HG02840 (cell line): Measurements from ENCODE around the gene INS.

ENCODE experiments used
- ATAC-seq: cut with Tn5 transposase; IDR thresholded peaks from one replicate; pipeline ENCODE4 v1.9.1; 2021; ENCODE audit warnings: mild to moderate bottlenecking, moderate library complexity, moderate number of reproducible peaks; ENCODE audit not compliant: unreplicated experiment, low FRiP score

The INS gene

DNA sequence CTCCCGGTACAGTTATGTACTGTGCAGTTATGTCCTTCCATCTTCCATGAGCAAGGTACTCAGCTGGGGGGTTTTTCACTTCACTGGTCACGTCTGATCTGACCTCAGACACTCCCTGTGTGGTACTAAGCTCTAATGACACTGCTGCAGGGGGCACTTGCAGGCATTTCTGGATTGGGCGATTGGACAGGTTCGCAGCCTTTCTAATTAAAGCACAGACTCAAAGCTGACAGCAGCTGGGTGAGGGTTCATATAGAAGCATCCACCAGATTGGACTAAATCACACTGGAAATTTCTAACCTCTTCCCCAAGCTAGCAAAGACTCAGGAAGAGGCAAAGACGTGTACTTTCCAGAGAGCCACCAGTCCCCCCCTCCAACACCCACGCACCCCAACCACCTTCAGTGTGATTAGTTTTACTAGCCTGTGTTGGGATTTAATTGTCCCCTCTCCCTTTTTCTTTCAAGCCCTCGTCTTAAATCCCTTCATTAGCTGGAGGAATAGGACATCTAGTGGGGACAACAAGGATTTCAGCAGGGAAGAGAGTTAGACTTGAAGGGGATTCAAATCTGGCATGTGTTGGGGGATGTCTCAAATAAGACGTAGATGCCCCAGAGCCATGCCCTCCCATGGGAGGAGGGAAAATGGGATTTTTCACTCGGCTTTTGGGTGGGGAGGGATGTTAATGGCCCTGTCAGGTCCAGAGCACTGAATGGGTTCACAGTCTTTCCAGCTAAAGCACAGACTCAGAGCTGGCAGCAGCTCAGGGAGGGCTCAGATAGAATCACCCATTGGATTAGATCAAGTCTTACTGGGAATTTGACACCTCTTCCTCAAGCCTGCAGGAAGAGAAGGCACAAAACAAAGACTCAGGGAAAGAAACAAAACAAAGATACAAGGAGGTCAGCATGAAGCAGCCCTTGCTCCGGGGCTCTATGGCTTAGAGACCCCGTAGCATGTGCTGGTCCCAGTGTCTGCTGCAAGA lies 10.9 kb downstream of the INS start:
- no peak for ATAC-seq

DNA sequence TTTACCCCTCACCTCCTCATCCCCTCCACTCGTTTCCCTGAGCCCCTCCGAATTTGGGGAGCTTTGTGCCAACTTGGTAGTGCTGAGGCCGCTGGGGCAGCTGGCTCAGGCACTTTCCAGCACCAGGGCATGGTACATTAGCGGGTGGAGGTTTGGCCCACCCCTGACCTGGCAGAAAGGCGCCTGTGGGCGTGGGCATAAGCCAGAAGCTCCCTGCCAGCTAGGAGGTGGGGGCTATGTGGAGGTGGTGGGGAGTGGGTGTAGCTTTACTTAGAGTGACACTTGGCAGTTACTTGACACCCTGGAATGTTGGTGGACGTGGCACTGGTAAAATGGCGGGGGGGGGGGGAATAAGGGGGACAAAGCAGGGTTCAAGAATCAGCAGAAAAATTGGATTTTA lies 11.5 kb downstream of the INS start:
- ATAC-seq, result no peak

DNA sequence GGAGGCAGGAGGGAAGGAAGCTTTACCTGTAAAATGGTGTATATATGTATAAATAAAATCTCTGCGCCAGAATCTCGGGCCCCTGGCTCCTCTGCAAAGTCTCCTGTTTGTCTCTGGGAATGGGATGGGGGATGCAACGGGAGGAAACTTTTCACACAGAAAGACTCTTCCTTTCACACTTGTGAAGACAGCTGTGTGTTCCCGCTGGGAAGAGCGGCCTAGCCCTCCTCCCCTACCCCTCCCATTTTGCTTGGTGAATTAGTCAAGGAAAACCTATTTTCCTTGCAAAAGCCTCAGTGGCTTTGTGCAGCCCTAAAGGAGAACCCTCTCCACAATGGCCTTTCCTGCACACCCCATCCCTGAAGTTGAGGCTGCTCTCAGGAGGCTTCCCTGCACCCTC lies 12.4 kb downstream of the INS start:
- ATAC-seq, result no peak

DNA sequence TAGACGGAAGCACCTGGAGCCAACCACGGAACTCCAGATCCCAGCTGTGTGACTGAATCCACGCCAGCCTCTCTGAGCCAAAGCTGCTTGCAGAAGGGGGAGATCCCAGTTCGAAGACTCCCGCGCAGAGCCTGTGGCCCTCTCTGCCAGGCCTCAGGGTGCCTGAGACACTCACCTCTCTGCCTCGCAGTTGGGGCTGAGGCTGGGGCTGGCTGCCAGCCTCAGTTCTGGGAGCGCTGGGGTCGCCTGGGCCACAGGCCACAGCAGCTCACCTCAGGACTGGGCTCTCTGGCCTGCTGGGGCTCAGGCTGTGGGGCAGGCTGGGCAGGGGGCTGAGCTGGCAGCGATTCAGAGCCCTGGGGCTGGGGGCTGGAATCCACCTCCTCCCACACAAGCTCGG lies 13.6 kb downstream of the INS start:
- no peak for ATAC-seq

DNA sequence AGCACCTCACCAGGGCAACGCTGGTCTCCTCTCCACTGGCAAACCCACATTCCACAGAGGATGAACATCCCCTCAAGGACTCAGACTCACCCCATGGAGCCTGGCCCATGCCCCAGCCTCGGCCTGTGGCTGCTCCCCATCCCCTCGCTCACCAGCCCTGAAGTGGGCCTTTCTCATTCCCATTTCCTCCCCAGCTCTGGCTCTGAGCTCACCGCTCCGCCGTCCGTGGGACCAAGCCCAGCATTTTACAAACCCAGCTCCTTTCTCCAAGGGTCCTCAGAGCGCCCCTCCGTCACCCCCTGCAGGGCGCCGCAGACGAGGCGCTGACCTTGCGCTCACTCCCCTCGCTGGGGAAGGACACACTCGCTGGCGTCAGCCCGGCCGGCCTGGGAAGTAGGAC lies 15.0 kb downstream of the INS start:
- no peak for ATAC-seq

DNA sequence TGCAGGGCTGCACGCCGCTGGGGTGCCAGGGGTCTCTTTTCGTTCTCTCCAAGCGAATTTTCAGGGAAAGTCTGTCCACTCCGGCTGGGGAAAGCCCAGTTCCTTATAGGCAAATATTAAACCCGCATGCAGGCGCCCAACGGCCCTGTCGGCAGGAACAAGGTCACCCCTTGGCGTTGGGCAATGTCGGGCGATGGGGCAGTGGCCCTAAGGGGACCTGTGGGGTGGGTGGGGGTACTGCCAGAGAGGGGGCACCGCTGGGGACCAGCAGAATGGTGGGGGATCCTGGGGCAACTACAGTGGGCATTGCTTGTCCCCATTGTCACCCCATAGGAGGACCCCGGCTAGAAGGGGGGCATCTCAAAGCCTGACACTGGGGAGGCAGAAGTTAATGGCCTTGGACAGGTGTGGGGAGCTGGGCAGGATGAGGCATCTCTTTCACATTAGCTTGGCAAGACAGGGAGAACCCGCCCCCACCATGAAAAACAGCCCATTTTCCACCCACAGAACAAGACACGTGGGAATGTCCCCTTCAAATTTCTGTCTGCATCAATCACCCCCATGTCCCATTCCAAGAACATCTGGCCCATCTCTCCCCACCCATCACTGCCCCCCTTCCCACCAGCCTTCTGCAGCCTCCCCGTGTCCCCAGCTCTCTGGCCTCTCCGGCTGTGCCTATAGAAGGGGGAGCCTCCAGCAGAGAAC lies 16.3 kb downstream of the INS start:
- ATAC-seq, result no peak

DNA sequence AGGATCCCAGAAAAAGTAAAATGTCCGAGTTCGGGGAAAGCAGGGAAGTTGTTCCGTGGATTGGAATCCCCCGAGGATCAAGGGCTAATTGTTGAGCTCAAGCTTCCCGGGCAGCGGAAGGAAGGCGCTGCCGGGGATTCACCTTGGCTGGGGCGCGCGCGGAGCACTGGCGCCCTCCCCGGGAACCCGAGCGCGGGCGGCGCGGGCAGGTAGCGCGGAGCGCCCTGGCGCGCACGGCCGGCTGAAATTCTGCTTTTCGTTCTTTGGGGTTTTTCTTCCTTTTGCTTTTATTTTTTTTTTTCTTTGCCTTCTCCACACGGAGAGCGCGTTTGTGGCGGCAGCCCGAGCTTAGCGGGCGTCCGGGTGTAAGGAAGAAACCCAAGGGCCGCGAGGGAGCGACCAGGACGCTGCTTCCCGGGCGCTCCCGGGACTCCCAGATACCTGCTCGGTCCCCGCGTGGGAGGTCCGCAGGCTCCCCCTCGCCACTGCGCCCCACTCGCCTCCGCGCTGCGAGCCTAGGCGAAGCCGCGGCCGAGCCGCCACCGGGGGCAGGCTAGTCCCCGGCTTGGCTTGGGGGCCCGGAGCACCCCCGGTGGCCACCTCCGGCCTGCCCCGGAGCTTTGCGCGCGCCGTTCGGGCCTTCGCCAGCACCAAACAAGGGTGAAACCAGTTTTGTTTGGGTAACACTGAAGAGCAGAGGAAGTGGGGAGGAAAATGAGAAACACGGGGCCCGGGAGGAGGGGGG lies 17.0 kb downstream of the INS start:
- ATAC-seq, result no peak

DNA sequence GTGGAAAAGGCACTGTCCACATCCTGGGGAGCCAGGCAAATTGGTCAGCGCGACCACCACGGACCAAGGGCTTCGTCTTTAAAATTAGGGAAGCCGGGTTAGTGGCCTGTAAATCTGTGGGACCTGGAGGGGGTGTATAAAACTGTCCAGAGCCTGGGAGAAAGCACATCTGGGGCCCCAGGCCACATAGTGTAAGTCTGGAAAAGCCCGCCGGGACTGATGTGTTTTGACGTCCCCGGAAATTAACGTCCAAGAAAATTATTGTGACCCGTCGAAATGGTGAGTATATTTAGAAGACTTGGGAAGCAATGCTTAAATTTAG lies 17.6 kb downstream of the INS start:
- no peak for ATAC-seq

DNA sequence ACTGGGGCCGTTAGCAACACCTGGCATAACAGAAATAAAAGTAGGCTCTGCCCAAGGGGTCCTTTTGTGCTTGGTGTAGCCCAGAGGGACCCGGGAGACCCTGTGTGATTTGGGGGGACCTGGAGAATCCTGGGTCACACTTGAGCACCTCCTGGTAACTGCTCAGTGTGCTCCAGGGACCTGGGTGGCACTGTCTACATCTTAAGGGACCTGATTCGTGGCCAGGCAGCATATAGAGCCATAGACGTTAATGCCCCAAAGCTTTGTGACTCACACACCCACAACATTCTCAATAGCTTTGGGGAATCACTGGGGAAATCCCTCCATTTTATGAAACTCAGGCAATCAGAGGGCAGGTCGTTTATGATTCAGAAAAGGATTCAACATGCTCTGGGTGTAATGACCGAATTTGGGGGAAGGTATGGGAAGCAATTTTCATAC lies 18.2 kb downstream of the INS start:
- no peak for ATAC-seq

DNA sequence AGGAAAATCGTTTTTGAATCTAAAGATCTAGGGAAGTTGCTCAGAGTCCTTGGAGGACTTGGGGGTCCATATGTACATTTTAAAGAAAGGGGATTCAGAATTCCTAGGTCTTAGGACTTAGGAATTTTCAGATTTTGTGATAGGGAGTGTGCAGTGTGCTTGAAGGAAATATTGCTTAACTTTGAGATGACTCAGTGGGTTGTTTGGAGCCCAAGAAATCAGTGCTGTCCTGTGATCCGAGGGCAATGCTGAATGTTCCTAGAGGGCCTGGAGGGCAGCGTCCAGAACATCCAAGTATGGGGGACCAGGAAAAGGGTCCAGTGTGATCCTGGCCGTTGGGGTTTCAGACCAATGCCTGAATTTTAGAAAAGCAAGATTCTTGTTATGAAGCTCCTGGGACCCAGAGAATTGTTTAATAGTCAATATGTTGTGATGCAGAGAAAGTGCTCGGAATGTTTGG lies 18.7 kb downstream of the INS start:
- no peak for ATAC-seq

DNA sequence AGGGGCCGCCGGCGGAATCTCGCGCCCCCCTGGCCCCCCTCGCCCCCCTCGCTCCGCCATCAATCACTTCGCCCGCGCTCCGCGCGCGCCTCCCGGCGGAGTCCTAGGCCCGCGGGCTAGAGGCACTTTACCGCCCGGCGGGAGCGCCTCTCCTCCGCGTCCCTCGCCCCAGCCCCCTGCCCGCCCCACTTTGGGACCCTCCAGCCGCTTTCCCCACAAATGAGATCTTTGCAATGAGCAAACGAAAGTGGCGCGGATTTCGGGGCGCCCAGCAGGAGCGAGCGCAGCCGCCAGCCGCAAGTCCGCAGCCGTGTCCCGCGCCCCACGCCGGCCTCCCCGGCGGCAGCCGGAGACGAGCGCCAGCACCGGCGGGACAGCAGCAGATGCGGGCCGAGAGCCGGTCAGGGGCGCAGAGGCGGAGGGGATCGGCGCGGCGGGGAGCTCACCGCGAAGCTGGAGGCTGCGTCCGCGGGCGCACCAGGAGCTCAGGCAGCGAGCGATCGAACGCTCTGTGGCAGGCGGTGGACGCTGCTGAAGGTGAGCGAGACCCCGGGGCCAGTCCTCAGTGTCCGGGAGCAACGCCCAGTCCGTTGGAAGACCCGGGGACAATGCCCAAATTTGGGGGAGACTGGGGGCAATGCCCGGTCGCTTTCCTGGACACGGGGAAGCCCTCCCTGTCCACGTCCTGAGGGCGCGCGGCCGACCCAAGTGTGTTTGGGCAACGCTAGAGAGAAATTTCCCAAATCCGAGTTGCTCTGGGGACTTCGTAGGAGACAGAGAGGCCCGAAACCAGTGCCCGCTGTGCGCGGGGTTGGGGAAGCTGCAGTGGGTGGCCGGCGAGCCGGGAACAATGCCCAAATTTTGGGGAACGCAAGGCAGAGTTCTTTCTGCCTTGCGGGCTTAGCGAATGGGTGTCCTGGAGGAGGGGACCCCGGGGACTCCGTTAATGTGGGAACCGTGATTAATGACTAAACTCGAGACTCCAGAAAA lies 20.3 kb downstream of the INS start:
- ATAC-seq, result no peak

DNA sequence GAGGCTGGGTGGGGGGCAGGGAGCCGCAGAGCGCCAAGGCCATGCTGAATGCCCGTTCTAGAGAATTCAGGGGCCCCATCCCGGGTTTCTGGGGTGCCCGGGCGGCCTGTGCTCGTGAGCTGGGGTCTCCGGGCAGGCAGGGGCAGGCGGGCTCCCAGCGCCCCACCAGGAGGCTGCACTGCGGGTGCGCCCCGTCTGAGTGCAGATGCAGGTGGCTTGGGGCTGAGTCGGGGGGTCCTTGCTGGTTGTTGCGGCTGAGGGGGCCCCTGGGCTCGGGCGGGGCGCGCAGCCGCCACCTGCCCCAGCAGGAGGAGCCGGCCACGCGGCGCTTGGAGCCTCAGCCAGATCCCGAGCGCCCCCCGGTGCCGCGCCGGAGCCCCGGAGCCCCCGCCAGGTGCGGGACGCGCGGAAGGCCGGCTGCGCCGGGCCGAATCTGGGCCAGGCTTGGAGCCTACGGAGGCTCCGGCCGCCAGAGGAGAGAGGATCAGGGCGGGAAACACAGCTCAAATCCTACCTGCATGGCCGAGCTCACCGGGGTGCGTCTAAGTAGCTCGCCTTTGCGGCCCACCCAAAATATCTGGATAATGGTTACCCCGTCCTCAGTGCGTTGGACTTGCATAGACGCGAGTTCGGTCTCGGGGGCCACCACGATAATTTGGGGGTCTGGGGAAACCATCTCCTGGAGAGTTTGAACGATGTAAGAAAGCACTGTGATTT lies 21.2 kb downstream of the INS start:
- no peak for ATAC-seq

DNA sequence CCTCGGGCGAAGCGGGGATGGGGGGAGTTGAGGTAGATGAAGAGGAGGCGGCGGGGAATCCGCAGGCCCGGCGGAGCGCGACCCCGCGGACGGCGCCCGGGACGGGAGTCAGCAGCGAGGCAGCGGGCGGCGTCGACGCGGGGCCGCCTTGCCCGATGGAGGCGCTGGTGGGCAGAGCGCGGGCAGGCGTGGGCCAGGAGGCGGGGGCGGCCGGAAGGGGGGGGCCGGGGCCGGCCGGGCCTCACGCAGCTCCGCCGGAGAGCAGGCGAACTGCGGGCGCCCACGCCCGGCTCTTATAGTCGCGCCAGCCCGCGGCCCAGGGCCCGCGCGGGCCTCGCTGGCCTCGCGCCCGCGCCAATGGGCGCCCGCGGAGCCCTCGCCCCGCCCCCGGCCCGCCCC lies 21.9 kb downstream of the INS start, which contains the start of gene IGF2:
IGF2 (minus strand) TSS at position 267 of the 399 bp plus-strand sequence. CDS start 3,866 bp downstream, outside the sequence.
- no peak for ATAC-seq

DNA sequence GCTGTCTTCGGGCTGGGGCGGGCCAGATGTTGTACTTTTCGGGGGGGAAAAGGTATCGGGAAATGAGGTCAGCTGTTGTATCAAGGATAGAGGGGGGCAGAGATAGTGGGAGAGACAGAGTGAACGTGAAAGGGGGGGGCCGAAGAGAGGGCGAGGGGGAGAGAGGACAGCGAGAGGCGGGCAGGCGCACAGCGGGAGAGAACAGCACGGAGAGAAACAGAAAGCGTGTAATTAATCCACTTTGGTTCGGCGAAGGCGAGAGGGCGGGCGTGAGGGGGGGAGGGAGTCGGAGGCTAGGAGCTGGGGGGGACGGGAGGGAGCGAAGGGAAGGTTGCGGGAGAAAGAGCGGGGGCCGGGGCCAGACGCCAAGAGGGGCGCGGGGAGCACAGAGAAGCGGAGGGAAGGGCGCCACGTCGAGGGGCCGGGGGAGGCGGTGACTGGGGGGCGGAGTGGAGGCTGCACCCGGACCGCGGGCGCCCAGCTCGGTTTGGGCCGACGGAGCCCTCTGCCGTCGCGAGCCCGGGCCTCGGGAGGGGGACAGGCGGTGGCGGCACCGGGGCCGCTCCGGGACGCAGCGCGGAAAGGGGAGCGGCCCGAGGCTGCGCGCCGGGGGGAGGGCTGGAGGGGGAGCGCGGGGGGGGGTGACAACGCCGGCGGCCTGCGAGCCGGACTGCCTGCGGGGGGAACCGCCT lies 22.4 kb downstream of the INS start:
- no peak for ATAC-seq

DNA sequence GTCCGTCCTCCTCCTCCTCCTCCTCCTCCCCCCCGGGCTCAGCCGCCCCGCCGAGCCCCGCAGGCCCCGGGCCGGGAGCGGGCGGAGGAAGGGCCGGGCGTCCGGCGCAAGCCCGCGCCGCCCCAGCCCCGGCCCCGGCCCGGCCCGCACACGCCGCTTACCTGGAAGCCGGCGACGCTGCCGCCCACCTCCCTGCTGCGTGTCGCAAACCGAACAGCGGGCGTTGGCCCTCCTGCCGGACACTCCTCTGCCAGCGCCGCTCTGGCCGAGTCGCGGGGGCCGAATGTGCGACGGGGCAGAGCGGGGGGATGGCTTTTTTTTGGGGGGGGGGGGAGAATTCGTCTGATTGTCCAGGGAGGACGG lies 23.0 kb downstream of the INS start:
- no peak for ATAC-seq

DNA sequence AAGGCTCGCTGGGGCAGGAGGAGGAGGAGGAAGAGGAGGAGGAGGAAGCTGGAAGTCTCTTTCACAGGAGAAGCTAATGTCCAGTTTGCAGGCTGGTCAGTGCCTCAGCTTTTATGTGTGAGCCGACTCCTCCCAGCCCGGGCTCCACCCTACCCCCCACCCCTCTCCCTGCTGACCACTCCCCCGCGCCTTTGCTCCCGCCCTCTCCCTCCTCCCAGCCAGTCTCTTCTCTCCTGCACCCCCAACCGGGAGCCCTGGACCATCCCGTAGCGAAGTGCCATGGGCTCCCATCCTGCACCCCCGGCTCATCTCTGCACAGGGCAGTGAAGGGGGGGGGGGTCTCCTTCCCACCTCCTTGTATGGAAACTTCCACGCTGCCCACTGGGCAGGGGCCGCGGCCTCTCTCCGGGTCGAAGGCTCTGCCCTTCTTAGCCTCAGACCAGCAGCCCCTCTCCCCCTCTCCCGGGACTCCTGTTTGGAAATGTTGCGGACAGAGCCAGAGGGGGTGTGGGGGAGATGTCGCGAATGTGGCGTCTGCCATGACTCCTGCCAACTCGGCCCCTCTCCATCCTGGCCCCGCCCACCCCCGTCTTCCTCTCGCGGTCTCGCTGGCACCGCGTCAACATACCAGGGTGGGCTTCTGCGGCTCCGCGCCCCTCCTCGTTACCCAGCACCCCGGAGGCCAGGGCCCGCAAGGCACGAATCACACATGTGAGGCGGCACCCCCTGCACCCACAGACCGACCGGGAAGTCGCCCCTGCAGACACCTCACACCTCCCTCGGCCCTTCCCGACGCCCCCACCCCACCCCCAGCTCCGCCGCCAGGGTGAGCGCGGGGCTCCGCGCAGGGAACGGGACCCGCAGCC lies 23.6 kb downstream of the INS start:
- ATAC-seq, result no peak

DNA sequence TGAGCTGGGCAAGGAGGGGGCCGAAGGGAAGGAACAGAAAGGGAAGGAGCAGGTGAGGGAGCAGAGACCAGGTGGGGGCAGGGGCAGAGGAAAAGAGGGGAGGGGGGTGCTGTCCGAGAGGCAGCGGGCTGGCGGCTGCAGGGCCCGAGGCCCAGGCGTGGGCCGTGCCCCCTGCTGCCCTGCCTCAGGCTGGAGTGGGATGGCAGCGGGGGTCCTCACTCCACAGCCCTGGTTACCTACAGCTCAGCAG lies 24.1 kb downstream of the INS start:
- no peak for ATAC-seq
